Pulmonary artery endothelial cell (primary cell): ENCODE results near the gene CD9. TPM values are rescaled to one million over a fixed set of nuclear protein-coding genes. Genes with fewer than 3 reads are reported as not detected.

Experiments used
- DNase-seq: peaks from one replicate; pipeline ENCODE4 v3.0.0-alpha.2; 2011; ENCODE audit warnings: low read depth, low spot score
- total RNA-seq: library from RNA; depleted of rRNA; stranded (reverse); fragments of >200 nt; gene quantifications from 2 replicates; pipeline ENCODE4 v1.2.3, GENCODE V29; 2014

CD9 gene
- total RNA-seq, 1 donor from 2014 or later = 1,428 TPM

- DNase-seq = no peak
Observed at GRCh38 chr12:6219980-6220379, 19.8 kb downstream of the CD9 start.

- no peak for DNase-seq
Observed at GRCh38 chr12:6221146-6221545, 20.9 kb downstream of the CD9 start.

DNA sequence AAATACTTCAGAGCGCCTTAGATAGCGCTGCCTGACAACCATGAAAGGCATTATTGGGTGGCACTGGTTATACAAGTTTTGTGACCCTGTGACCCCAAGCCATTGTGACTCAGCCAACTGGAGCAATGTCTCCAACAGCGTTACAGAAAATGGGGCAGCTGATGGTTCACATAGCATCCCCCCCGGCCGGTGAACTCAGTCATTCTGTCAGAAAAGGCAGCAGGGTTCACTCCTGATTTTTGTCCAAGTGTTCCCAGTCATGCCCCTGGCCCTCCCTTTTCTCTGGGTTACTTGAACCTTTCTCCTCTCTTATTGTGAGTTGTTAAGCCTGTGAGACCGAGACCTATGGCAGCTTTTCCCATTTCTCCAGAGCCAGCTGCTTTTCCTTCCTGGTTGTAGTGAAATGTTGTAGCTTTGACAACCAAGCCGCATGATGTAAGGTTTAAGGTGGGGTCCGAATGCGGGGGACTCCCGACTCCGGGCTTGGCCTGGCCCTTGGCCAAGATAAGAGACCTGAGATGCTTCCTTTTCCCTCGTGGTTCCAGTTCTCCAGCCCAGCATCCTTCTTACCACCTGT lies 22.0 kb downstream of the CD9 start:
- DNase-seq = no peak

GRCh38 chr12:6223545-6223944 lies 23.3 kb downstream of the CD9 start:
- no peak for DNase-seq

DNA sequence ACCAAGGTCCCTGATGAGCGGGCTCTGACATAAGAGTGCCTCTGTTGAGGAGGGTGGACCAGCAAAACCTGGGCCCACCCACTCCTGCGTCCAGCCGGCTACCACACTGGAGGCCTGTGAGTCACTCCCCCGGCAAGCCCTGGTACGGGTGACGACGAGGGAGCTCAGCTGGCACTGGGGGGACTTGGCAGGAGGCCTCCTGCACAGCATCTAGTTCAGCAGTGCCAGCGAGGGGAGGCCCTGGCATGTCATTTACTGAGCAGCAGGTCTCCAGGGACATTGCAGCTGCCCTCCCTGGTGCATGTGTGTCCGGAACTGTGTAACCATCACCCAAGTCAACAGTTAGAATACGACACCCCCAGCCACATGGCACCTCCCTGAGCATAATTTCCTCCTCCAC lies 24.4 kb downstream of the CD9 start:
- no peak for DNase-seq

GRCh38 chr12:6225630-6226001 lies 25.4 kb downstream of the CD9 start:
- DNase-seq = no peak

DNA sequence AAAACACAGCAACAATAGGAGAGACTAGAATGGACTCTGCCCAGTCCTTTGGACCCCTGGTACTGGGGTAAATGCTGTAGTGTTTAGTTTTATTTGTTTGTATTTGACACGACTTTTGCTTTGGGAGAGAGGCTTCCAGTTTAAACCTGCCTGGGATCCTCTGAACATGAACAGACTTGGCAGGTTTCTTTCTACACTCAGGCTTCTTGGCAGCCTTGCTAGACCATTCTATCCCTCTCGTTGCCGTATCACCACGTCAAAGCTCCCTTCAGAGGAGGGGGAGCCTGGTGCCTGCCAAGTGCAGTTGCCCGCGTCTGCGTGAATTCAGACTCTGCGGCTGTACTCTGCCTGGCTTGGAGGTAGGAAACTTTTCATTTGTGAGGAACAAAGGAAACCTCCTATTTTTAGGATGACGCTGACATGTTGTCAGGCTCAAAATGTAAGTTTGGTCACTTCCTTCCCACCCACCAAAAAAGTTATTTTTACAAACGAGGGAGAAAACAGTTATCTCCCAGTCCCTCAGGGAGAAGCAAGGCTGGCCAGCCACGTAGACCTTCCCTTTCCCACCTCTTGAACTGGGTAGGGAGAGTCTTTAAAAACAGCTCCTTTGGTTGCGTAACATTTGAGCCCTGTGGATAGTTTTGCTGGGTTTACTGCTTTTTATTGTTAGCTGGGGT lies 25.9 kb downstream of the CD9 start:
- no peak for DNase-seq

- DNase-seq = no peak
Observed at GRCh38 chr12:6226679-6227051, 26.5 kb downstream of the CD9 start.

GRCh38 chr12:6228535-6229223 lies 28.5 kb downstream of the CD9 start:
- no peak for DNase-seq

DNA sequence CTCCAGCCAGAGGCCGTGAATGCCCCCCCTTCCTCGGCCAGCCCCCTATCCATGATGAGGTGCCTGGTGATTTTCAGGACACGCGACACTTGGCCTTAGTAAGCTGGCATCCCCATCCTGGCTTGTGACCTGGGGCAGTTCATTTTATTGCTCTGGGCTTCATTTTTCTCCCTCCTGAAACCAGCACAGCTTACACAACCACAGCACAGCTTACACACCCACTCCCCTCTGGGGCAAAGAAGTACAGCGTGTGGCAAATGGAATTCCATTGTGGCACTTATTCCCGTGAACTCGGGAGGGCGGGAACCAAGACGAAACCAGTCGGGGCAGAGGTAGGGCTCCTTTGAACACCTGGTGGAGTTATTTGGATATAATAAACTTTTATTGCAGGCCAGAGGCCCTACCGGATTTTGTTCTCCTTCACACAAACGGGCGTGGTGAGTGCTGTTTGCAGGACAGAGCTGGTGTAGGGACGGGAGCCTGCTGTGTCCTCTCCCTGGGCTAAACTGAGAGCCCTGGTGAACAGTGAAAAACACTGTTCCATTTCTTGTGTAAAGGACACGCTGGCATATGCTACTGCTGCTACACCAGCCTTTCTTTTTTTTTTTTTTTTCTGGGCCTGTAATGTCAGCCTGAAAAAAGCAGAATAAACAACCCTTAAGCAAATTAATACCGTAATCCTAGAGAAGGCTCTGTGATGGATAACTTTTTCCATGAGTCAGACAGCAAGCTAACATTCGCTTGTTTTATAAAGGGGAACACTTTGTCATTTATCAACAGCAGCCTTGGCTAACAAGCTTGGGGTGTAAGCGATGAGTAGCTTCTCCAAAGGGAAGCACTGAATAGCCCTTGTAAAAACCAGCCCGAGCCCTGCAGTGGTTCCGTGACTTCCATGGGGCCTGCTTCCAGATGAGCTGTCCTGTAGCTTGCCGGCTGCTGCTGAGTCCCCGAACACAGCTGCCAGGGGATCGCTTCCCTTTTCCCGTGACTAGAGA lies 29.3 kb downstream of the CD9 start:
- DNase-seq = no peak

DNA sequence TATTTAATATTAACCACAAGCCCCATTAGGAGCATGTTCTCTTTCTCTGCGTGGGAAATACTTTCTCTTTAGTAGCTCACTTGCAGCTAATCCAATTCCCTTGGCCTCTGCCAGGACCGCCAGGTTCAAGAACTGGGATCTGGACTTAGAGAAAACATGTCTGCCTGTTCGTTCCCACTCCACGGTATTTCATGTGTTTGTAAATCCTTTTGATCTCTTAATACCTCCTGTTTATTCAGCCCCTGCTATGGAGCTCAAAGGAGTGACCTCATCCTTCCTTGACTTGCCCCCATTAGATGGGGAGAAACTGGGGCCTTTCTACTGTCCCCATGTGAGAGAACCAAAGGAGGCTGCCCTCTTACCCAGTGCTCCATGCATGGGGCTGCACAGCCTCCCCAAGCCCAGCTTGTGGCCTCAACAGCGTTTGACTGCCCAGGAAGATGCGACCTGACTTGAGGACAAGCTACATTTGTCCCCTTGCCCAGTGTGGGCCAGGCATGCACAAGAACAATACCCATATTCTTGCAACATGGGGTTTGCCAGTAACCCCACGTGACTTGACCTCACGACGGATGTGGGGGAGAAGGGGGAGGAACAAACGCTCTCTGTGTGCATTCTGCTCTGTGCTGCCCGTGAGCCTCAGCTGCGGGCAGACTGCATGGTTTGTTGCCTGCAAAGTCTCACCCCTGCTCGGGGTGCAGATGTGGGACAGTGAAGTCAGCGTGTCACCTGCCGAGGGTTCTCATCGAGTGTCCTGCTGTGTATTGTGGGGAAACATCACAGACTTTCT lies 30.3 kb downstream of the CD9 start:
- no peak for DNase-seq

DNA sequence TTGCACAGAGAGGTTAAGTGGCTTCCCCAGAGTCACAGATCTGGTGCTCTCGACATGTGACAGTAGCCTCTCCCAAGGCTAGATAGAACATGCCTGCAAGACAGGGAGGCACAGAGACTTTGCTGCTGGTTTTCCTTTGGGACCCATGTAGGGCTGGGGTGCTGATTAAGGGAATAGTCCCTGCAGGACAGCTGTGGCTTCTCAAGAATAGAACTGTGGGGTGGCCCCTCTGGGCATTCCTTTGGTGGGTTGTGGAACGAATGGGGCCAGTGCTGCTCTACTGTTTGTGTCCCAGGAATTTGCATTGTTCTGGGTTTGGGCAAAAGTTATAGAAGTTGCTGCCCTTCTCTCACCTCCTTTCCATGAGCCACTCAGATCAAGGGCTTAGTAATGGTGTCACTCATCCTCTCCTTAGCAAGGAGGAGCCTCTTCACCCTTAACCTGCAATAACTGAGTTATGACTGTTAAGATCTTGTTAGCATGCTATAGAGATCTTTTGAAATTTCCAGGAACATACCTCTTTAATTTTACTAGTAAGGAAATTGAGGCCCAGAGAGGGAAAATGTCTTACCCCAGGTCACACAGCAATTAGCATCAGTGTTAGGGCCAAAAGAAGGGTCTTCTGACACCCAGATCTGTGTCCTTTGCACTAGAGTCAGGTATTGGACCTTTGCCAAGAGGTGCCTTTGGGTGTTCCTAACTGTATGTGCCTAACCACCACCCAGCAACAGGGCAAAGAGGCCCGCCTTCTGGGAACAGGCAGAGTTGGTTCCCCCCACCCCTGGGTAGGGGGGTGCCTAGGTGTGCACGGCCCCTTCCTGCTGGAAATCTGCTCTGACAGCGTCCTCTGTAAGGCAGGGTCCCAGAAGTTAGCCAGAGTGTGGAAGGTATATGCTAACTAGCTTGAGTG lies 31.4 kb downstream of the CD9 start:
- DNase-seq = no peak

DNA sequence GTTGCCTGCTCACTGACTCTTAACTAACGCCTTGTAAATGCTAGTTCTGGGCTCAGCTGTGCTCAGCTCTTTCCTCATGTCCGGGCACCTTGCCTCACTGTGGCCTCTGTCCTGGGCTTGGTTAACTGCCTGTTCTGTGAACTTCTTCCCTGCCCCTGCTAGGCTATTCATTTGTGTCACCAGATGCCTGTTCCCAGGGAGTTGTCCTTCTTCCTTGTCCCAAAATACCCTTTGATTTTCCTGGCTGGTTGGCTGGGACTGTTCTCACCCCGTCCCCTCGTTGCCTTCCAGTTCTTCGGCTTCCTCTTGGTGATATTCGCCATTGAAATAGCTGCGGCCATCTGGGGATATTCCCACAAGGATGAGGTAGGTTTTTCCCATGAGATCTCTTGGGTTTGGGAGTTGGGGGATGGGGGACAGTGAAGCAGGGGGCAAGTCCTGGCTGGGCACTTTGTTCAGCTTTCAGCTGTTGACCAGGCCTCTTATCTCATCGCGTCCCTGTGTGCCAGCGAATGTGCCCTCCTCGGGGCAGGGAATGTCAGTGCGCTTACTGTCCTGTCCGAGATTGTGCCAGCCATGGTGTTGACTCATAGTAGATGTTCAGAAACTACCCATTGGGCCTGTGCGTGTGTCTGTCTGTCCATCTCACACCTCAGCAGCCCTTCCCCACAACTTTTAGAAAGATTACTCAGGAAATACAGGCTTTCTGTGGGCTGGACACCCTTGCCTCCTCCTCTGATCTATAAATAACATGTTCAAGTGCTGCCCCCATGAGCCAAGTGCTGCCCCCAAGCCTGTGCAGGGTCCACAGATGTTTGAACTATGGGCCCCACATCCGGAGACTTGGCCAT lies 33.1 kb downstream of the CD9 start:
- DNase-seq = no peak

- DNase-seq = no peak
Observed at GRCh38 chr12:6234214-6234613, 34.0 kb downstream of the CD9 start.

DNA sequence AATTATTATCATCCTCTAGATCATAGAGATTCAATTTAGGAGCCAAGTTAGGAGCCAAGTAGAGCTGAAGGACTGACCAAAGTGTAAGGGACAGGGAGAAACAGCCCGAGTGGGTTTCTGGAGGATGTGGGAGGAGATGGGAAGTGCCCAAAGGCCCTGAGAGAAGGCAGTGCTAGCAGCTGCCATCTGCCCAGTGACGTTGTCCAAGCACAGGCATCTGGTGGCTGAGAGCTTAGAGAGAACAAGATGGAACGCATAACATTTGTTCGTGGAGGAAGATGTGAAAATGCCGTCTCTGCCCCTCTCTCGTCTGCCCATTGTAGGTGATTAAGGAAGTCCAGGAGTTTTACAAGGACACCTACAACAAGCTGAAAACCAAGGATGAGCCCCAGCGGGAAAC lies 34.7 kb downstream of the CD9 start:
- DNase-seq = no peak

GRCh38 chr12:6235499-6235898 lies 35.3 kb downstream of the CD9 start:
- DNase-seq = no peak

DNA sequence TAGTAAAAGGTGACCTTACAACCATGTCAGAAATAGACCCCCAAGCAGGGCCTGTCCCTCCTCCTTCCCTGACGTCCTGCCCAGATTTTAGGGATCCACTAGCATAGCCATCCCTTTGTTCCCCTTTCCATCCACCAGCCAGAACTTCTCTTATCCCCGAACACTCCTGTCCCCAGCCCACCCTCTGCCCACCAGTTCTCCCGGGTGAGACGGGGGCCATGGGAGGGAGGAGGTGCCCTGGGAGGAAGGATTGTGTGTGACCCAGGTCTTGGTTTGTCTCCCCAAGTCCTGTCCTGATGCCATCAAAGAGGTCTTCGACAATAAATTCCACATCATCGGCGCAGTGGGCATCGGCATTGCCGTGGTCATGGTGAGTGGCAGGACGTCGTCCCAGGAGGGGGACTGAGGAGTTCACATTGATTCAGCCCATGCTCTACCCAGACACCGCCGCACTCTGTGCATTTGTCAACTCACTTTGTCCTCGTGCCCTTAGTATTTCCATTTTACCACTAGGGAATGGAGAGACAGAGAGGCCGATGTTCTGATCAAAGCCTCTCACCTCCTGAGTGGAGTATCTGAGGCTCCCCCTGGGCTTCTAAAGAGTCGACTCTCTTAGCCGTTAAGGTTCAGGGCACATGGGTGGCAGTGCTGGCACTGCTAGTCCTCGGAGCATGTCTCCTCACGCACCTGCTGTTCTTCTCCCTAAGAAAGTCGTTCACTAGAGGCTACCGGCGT lies 35.9 kb downstream of the CD9 start:
- no peak for DNase-seq

GRCh38 chr12:6236641-6236940 lies 36.4 kb downstream of the CD9 start:
- DNase-seq = no peak

- no peak for DNase-seq
Observed at GRCh38 chr12:6237830-6238229, 37.6 kb downstream of the CD9 start.
